BJ (cell line): ENCODE measurements around the gene DDX42. TPM values are rescaled to one million over a fixed set of nuclear protein-coding genes. Genes with fewer than 3 reads are reported as not detected.

Source experiments
- CTCF ChIA-PET: fragments of 350-600 bp; formaldehyde crosslinking; extraction: SDS; loops from one replicate; lab custom pipeline; 2021; ENCODE audit warnings: antibody characterized with exemption, inconsistent platforms; lab: Yijun Ruan, JAX
- POLR2A ChIA-PET: fragments of 300-600 bp; sonication (Branson Sonifier 250); formaldehyde crosslinking; extraction: SDS; loops from one replicate; lab custom pipeline; 2021; ENCODE audit warnings: antibody characterized with exemption; lab: Charles Lee
- DNase-seq: peaks from one replicate; pipeline ENCODE4 v3.0.0-alpha.2; 2011; ENCODE audit warnings: low read depth
- H3K27me3 ChIP-seq: 2 replicates; pipeline ENCODE4 v1.6.0; 2011; ENCODE audit warnings: low read length; ENCODE audit not compliant: control insufficient read depth, insufficient read depth
- H3K36me3 ChIP-seq: 2 replicates; pipeline ENCODE4 v1.5.1; 2011; ENCODE audit warnings: low read length; ENCODE audit not compliant: control insufficient read depth, insufficient read depth
- H3K4me3 ChIP-seq: 2 replicates; pipeline ENCODE4 v1.5.1; 2011; ENCODE audit warnings: low read depth, mild to moderate bottlenecking, control low read depth, low read length
- polyA plus RNA-seq: library from polyadenylated mRNA; depleted of rRNA; stranded (reverse); fragments of >200 nt; gene quantifications from 2 replicates; pipeline ENCODE4 v1.2.3, GENCODE V29; 2011
- TF ChIP-seq, protein P1 (sequence below): IDR thresholded peaks from 2 replicates; pipeline ENCODE4 v1.5.1; 2011; ENCODE audit warnings: low read depth, mild to moderate bottlenecking, control low read depth, inconsistent platforms, low read length, moderate library complexity; ENCODE audit not compliant: insufficient read depth

Gene DDX42
- polyA plus RNA-seq, 1 experiment, result 56.3 TPM

GRCh38 chr17:63741408-63742173 is 32.4 kb upstream of the DDX42 start, which contains the start of gene STRADA:
TSS of gene STRADA (minus strand) at chr17:63741799. CDS start at chr17:63728369, 13,430 bp downstream.
- TF ChIP-seq, protein P1, sequence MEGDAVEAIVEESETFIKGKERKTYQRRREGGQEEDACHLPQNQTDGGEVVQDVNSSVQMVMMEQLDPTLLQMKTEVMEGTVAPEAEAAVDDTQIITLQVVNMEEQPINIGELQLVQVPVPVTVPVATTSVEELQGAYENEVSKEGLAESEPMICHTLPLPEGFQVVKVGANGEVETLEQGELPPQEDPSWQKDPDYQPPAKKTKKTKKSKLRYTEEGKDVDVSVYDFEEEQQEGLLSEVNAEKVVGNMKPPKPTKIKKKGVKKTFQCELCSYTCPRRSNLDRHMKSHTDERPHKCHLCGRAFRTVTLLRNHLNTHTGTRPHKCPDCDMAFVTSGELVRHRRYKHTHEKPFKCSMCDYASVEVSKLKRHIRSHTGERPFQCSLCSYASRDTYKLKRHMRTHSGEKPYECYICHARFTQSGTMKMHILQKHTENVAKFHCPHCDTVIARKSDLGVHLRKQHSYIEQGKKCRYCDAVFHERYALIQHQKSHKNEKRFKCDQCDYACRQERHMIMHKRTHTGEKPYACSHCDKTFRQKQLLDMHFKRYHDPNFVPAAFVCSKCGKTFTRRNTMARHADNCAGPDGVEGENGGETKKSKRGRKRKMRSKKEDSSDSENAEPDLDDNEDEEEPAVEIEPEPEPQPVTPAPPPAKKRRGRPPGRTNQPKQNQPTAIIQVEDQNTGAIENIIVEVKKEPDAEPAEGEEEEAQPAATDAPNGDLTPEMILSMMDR, result no peak
- H3K27me3 ChIP-seq, result no peaks in the 10 kb centered on the region
- H3K36me3 ChIP-seq, result peaks cover 3% of the 10 kb centered on the region; the same call in 1 of the 2 replicates
- peak; percentile 85 for DNase-seq
- CTCF ChIA-PET, result interaction anchor here (0.6 to 1.4 kb wide), 2 partner anchors 11 to 39 kb away, joined by 6 to 7 read pairs; no protein-coding TSS in a partner anchor
- peak within 1 kb of the TSS; percentile 97 for H3K4me3 ChIP-seq
- POLR2A ChIA-PET, result no interaction called here

DNA sequence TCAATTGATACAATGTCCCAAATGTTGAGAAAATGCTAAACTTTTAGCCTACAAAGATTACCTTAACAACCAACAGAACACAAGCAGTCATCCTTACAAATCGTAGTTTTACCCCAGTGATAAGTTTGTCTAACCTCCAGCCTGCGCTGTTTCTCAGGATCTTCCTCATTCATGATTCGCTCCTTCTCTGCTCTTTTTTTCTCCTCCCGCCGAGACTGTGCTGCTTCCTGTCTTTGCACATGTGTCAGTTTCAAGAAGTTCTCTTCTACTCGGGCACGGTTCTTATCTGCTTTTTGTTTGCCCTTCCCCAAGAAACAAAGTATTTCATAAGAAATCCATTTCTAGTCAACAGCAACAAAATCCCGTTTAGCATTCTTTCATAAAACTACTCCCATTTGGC is 22.2 kb upstream of the DDX42 start:
- ChIA-PET CTCF (no interaction called here), POLR2A (no interaction called here)
- Histone ChIP-seq H3K27me3 (no peaks in the 10 kb centered on the region), H3K36me3 (peaks cover 15% of the 10 kb centered on the region), H3K4me3 (no peak overlapping the region)
- no peak for DNase-seq
- TF ChIP-seq, protein P1, result no peak

GRCh38 chr17:63752707-63753106 is 21.3 kb upstream of the DDX42 start:
- DNase-seq, result no peak
- POLR2A ChIA-PET, result no interaction called here
- Histone ChIP-seq H3K27me3 (no peaks in the 10 kb centered on the region), H3K36me3 (peaks cover 16% of the 10 kb centered on the region), H3K4me3 (no peak overlapping the region)
- TF ChIP-seq, protein P1, result no peak
- CTCF ChIA-PET, result no interaction called here

GRCh38 chr17:63753215-63753614 is 20.8 kb upstream of the DDX42 start:
- TF ChIP-seq, protein P1, result no peak
- ChIA-PET POLR2A (no interaction called here), CTCF (no interaction called here)
- Histone ChIP-seq H3K4me3 (no peak overlapping the region), H3K27me3 (no peaks in the 10 kb centered on the region), H3K36me3 (peaks cover 18% of the 10 kb centered on the region)
- DNase-seq, result no peak

- ChIA-PET POLR2A (no interaction called here), CTCF (interaction anchor here (1.1 kb wide), 1 partner anchor 13 kb away, joined by 3 read pairs; no protein-coding TSS in a partner anchor)
- Histone ChIP-seq H3K36me3 (peaks cover 16% of the 10 kb centered on the region), H3K4me3 (no peak overlapping the region), H3K27me3 (no peaks in the 10 kb centered on the region)
- DNase-seq, result no peak
- TF ChIP-seq, protein P1, result no peak
These were observed 19.9 kb upstream of the DDX42 start for GRCh38 chr17:63754046-63754445.
